Thoracic aorta (tissue), 2 donors: Measurements from ENCODE around the gene KIF18A. TPM values are rescaled to one million over a fixed set of nuclear protein-coding genes. Genes with fewer than 3 reads are reported as not detected.

ENCODE experiments used
- ATAC-seq: fragments of 150-250 bp; one replicate; pipeline ENCODE4 v1.8.0; 2017; ENCODE audit warnings: low read depth; ENCODE audit not compliant: insufficient number of reproducible peaks, low FRiP score
- DNase-seq: peaks from one replicate; pipeline ENCODE4 v3.0.0-alpha.2; 2020; ENCODE audit warnings: low spot score
- H3K27ac ChIP-seq, 2 donors: fragments of 200-600 bp; sonication (generic); 1 replicate in 1 of 2; 2 replicates in 1 of 2; pipeline ENCODE4 v1.5.1; 2016; ENCODE audit warnings: mild to moderate bottlenecking in 2 of 2, moderate library complexity in 2 of 2
- H3K27me3 ChIP-seq: fragments of 200-600 bp; sonication (generic); replicated peaks from 2 replicates; pipeline ENCODE4 v1.6.0; 2016; ENCODE audit warnings: mild to moderate bottlenecking; ENCODE audit not compliant: insufficient read depth
- H3K36me3 ChIP-seq: fragments of 200-600 bp; sonication (generic); one replicate; pipeline ENCODE4 v1.5.1; 2016
- H3K4me1 ChIP-seq, 2 donors: fragments of 200-600 bp; sonication (generic); 1 replicate in 1 of 2; 2 replicates in 1 of 2; pipeline versions ENCODE4 v1.5.1 to v1.6.0; 2016; ENCODE audit warnings: low read depth in 2 of 2, mild to moderate bottlenecking in 1 of 2; ENCODE audit not compliant: control insufficient read depth in 1 of 2
- H3K4me3 ChIP-seq: fragments of 200-600 bp; sonication (generic); 2 replicates; pipeline ENCODE4 v1.5.1; 2016; ENCODE audit warnings: mild to moderate bottlenecking
- H3K9me3 ChIP-seq: fragments of 200-600 bp; sonication (generic); 2 replicates; pipeline ENCODE4 v1.5.1; 2016
- total RNA-seq, 2 donors: library from RNA; depleted of rRNA; stranded (reverse); fragments of >200 nt; gene quantifications; one replicate each; pipeline versions ENCODE4 v1.1.0 to v1.2.3, GENCODE V29; 2016
- TF ChIP-seq, protein P1 (sequence below): fragments of 200-600 bp; sonication (generic); IDR thresholded peaks from one replicate; pipeline ENCODE4 v1.5.1; 2019; ENCODE audit warnings: antibody characterized with exemption

The KIF18A gene
- total RNA-seq, 2 donors from 2014 or later, result 0.28 TPM; not detected in 1

DNA sequence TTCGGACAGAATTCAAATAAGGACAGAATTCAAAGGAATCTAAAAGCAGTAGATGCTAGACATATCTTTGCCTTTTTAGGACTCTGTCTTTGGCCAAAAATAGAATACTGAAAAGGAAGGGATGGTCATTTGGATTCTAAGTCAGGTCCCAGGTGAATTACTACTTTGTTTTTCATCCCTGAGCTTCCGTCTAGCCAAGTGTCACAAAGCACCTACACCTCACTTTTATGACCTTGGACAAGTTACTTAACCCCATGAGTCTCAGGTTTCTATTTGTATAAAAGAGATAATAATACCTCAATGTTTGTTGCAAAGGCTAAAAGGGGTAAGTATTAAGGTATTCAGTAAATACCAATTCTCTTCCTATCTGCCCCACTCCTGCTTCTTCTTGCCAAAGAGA lies 7.3 kb downstream of the KIF18A start:
- Histone ChIP-seq H3K27ac (no peak overlapping the region), H3K36me3 (no peaks in the 10 kb centered on the region), H3K9me3 (no peaks in the 10 kb centered on the region), H3K27me3 (no peaks in the 10 kb centered on the region), H3K4me1 (no peaks in the 10 kb centered on the region), H3K4me3 (no peak overlapping the region)
- no peak for DNase-seq
- ATAC-seq, result no peak
- TF ChIP-seq, protein P1, sequence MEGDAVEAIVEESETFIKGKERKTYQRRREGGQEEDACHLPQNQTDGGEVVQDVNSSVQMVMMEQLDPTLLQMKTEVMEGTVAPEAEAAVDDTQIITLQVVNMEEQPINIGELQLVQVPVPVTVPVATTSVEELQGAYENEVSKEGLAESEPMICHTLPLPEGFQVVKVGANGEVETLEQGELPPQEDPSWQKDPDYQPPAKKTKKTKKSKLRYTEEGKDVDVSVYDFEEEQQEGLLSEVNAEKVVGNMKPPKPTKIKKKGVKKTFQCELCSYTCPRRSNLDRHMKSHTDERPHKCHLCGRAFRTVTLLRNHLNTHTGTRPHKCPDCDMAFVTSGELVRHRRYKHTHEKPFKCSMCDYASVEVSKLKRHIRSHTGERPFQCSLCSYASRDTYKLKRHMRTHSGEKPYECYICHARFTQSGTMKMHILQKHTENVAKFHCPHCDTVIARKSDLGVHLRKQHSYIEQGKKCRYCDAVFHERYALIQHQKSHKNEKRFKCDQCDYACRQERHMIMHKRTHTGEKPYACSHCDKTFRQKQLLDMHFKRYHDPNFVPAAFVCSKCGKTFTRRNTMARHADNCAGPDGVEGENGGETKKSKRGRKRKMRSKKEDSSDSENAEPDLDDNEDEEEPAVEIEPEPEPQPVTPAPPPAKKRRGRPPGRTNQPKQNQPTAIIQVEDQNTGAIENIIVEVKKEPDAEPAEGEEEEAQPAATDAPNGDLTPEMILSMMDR, result no peak

DNA sequence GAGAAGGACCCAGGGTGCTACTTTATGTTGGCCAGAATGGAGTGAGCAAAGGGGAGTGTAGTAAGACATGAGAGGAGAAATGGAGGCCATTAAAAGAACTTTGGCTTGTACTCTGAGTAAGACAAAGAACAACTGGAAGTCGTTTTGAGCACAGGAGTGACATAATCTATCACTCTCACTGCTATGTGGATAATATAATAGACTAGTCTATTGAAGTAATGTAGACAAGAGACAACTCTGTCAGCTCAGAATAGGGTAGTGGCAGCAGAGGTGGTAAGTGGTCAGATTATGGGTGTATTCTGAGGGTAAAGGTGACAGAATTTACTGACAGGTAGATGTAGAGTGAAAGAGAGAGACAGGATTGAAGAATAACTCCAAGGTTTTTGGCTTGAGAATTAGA lies 8.2 kb downstream of the KIF18A start:
- TF ChIP-seq, protein P1, result no peak
- Histone ChIP-seq H3K27ac (no peak overlapping the region), H3K9me3 (no peaks in the 10 kb centered on the region), H3K4me3 (no peak overlapping the region), H3K27me3 (no peaks in the 10 kb centered on the region), H3K36me3 (no peaks in the 10 kb centered on the region), H3K4me1 (no peaks in the 10 kb centered on the region)
- ATAC-seq (no peak), DNase-seq (no peak)

DNA sequence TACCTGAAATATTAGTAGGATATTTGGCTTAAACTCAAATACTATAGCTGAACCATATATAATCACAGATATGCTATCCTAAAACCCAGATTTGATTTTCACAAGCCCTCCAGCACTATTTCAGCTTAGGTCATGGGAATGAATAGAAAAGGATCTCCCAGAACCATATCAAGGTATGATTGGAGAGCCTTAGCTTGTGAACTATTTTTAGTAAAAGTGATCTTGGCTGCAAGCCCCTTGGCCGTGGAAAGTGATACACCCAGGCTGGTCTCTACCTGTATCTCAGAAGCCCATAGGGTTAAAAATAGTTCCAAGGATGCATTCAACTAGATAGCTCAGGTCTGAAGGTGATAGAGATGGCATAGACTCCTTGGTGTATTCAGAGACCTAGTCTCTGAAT lies 9.7 kb downstream of the KIF18A start:
- H3K4me1 ChIP-seq, result no peaks in the 10 kb centered on the region
- no peak overlapping the region for H3K4me3 ChIP-seq
- H3K9me3 ChIP-seq, result no peaks in the 10 kb centered on the region
- no peak overlapping the region for H3K27ac ChIP-seq
- H3K27me3 ChIP-seq, result no peaks in the 10 kb centered on the region
- no peaks in the 10 kb centered on the region for H3K36me3 ChIP-seq
- ATAC-seq (no peak), DNase-seq (no peak)
- TF ChIP-seq, protein P1, result no peak

DNA sequence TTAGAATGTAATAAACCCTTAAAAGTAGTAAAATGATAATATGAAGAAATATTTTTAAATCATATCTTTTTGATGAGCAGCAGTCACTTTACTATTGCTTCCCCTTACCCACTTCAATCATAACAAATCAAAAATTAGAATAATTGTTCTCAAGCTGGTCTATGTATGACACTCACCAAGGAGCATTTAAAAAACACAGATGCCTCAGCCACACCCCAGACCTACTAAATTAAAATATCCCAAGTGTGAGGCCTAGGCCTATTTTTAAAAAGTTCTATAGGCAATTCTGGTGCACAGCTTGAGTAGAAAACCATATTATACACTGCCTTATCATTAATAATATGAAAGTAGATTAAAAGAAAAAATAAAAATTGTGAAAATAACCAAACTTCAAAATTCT lies 15.2 kb downstream of the KIF18A start:
- Histone ChIP-seq H3K27ac (no peak overlapping the region), H3K36me3 (no peaks in the 10 kb centered on the region), H3K27me3 (no peaks in the 10 kb centered on the region), H3K4me1 (no peaks in the 10 kb centered on the region), H3K9me3 (no peaks in the 10 kb centered on the region), H3K4me3 (no peak overlapping the region)
- no peak for DNase-seq
- TF ChIP-seq, protein P1, result no peak
- no peak for ATAC-seq

DNA sequence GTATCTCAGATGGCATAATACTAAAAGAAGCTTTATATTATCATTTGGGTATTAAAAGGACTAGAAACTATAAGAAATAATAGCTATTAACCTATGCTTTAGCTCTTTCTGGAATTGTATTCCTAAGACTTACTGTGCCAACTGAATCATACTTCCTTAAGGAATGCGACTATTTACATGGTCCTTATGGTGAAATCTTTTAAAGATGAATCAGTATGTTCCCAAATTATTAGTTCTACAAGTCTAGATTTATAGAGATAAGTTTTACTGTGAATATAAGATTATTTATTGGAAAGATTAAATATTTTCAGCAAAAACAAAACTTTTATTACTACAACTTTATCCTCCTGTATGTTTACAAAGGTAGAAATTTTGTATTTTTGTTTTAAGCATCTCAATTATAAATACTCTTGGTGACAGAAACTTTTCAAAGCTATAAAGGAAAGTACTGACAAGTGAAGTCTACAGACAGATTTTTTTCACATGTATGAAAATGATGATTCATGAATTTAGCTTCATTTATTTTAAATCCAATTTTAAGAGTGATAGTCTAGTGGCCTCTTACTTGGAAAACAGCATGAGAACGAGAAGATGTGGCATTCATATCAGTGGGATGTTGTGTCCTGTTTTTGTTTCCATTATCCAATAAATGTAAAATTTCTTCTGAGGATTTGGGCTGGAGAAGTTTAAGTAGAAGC lies 17.8 kb downstream of the KIF18A start:
- Histone ChIP-seq H3K27me3 (no peaks in the 10 kb centered on the region), H3K4me3 (no peak overlapping the region), H3K4me1 (no peaks in the 10 kb centered on the region), H3K9me3 (no peaks in the 10 kb centered on the region), H3K27ac (no peak overlapping the region), H3K36me3 (no peaks in the 10 kb centered on the region)
- no peak for DNase-seq
- TF ChIP-seq, protein P1, result no peak
- no peak for ATAC-seq
